GM19463 (cell line): ENCODE data around the gene ATG4D.
"Not testable (repeated sequence)": the region's sequence is repeated elsewhere in the genome, so short reads cannot be mapped to it uniquely, and the experiment has no call there.

Source experiments
- ATAC-seq: cut with Tn5 transposase; IDR thresholded peaks from one replicate; pipeline ENCODE4 v1.9.1; 2021; ENCODE audit warnings: mild to moderate bottlenecking, moderate library complexity; ENCODE audit not compliant: unreplicated experiment

The ATG4D gene

DNA sequence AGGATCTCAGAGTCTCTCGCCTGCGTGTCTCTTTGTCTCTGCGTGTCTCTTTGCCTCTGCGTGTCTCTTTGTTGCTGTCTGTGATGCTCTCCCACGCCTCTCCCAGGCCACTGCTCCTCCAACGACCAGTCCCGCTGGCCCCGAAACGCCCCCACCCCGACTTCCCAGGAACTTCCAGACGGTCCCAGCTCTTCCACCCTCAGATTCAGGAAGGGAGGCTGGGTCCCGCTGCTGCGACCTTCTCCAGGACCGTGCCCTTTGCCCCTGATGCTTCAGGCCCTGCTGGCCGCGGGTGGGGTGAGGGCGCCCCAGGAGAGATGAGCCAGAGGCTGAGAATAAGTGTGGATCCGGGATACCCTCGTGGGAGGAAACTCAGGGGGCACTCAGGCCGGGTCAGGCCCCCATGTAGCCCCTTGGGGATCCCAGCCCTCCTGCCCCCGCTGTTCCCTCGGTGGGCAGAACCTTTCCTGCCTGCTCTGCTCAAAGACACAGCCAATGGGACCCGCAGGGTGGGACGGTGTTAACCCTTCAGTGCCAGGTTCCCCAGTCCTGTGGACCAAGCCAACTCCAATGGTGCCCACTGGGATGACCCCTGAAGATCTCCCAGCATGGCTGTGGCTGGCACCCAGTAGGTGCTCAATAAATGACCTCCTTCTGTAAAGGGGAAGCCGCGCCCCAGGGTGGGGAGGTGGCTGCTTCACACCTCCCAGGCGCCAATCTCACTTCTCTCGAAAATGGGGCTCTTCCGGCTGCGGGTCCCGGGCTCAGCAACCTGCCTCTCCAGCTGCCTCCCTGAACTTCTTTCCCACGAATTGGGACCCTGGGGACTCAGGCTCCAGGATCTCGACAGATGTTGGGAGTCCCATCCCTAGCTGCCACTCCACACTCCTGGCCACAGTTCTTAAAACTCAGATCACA lies 25.0 kb upstream of the ATG4D start:
- ATAC-seq = no peak

GRCh38 chr19:10519421-10519820 lies 24.3 kb upstream of the ATG4D start:
- ATAC-seq = no peak

DNA sequence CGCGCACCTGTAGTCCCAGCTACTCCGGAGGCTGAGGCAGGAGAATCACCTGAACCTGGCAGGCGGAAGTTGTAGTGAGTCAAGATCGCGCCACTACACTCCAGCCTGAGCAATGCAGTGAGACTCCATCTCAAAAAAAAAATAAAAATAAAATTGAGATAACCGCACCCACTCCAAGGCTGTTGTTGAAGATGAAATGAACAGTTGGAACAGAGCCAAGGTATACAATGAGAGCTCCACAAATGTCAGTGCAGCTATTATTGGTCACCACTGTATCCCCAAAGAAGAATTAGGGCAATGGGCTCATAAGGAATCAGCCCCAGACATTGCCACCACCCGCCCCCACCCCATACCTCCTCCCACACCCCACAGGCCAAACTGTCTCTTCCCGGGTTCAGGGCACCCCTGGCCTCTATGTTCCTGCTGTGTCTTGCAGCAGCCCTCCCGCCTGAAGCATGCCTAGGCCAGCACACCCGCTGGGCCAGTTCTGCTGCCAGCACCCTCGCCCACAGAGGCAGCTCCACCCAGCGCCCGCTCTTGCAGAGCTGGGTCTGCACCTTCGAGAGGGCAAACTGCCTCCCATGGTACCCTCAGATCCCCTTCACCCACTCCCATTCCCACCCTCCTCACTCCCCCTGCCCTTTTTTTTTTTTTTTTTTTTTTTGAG lies 22.9 kb upstream of the ATG4D start:
- no peak for ATAC-seq

GRCh38 chr19:10521461-10522171 lies 22.1 kb upstream of the ATG4D start:
- ATAC-seq = no peak

- no peak for ATAC-seq
Observed at GRCh38 chr19:10523135-10523636, 20.5 kb upstream of the ATG4D start.

- ATAC-seq = no peak
Observed at GRCh38 chr19:10525636-10526035, 18.1 kb upstream of the ATG4D start.

DNA sequence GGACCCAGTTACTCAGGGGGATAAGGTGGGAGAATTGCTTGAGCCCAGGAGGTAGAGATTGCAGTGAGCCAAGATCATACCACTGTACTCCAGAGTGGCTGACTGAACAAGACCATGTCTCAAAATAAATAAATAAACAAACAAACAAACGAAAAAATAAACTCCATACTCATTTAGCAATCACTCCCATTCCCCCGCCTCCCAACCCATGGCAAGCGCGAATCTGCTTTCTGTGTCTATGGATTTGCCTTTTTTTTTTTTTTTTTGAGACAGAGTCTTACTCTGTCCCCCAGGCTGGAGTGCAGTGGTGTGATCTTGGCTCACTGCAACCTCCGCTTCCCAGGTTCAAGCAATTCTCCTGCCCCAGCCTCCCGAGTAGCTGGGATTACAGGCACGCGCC lies 16.8 kb upstream of the ATG4D start:
- ATAC-seq = not testable (repeated sequence)

- no peak for ATAC-seq
Observed at GRCh38 chr19:10532457-10532856, 11.2 kb upstream of the ATG4D start.

DNA sequence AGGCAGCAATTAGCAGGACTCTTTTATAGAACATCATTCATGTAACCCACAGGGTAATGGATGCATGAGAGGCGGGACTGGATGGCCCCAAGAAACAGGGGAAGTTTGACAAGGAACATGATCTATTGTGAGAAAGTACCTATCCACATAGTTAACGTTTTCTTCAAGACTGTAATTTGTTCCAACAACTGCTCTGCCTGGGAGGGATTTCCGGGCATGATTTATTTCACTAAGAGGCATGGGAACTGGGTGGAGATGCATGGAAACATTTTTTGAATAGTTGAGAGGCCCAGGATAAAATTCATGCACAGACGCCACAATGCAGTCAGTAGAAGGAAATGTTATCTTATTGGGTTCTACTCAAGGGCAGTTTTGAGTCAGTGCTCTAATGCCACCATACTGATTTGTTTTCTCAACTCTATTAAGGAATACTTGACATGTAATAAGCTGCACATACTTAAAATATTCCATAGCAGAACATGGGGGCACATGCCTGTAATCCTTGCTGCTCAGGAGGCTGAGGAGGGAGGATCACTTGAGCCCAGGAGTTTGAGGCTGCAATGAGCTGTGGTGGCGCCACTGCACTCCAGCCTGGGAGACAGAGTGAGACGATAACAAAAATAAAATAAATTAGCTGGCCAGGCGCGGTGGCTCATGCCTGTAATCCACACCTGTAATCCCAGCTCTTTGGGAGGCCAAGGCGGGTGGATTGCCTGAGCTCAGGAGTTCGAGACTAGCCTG lies 9.9 kb upstream of the ATG4D start:
- no peak for ATAC-seq

DNA sequence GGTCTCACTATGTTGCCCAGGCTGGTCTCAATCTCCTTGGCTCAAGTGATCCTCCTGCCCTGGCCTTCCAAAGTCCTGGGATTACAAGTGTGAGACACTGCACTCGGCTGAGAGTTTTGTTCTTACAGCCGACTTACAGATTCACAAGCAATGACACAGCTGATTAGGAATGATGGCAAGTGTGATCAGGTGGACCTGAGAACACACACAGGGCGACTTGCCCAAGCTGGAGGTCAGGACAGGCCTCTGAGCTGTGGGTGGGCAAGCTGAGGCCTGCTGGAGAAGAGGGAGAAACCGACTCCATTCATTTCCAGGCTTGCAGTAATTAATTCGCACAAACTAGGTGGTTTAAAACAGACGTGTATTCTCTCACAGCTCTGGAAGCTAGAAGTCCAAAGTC lies 8.1 kb upstream of the ATG4D start:
- ATAC-seq = no peak

DNA sequence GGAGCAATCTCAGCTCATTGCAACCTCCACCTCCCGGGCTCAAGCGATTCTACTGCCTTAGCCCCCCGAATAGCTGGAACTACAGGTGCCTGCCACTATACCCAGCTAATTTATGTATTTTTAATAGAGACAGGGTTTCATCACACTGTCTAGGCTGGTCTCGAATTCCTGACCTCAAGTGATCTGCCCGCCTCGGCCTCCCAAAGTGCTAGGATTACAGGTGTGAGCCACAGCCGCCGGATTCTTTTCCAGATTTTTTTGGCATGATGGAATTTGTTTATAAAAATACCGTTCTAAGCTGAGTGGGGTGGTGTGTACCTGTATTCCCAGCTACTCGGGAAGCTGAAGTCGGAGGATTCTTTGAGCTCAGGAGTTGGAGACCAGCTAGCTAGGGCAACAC lies 6.0 kb upstream of the ATG4D start:
- ATAC-seq = no peak

- no peak for ATAC-seq
Observed at GRCh38 chr19:10538204-10538983, 5.3 kb upstream of the ATG4D start.

DNA sequence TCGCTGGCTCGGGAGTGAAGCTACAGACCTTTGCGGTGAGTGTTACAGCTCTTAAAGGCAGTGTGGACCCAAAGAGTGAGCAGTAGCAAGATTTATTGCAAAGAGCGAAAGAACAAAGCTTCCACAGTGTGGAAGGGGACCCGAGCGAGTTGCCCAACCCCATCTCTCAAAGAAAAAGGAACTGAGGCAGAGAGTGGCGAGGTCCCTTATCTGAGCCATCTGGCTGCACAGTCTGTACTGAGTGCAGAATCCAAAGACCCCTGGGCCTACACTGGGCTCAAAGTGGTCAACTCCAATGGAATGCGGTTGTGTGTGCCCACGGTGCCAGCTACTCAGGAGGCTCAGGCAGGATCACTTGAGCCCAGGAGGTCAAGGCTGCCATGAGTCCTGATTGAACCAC lies 4.7 kb upstream of the ATG4D start:
- not testable (repeated sequence) for ATAC-seq

DNA sequence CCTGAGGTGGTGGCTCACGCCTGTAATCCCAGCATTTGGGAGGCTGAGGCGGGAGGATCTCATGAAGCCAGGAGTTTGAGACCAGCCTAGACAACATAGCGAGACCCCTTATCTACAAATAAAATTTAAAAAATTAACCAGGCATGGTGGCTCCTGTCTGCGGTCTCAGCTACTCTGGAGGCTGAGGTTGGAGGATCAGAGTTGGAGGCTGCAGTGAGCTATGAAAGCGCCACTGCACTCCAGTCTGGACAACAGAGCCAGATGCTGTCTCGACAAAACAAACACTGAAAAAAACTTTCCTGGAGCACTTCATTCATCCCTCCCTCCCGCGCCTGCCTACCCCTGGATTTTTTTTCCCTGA lies 665 bp upstream of the ATG4D start:
- no peak for ATAC-seq

GRCh38 chr19:10544242-10544752 lies 593 bp downstream of the ATG4D start:
- no peak for ATAC-seq

- ATAC-seq = no peak
Observed at GRCh38 chr19:10544753-10545251, 1.1 kb downstream of the ATG4D start.

DNA sequence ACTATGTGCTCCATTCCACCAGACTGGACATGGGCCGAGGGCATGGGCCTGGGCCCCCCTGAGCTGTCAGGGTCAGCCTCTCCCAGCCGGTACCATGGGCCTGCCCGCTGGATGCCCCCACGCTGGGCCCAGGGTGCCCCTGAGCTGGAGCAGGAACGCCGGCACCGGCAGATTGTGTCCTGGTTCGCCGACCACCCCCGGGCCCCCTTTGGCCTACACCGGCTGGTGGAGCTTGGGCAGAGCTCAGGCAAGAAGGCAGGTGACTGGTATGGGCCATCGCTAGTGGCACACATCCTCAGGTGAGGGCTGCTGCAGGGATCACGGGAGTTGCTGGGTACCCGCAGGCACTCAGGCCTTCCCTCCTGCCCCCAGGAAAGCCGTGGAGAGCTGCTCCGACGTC lies 3.1 kb downstream of the ATG4D start:
- ATAC-seq = no peak

- ATAC-seq = no peak
Observed at GRCh38 chr19:10548746-10549276, 5.1 kb downstream of the ATG4D start.

- ATAC-seq = no peak
Observed at GRCh38 chr19:10549733-10550132, 6.0 kb downstream of the ATG4D start.
